Upper lobe of left lung (tissue), 6 donors: ENCODE data around the gene HJV. TPM values are rescaled to one million over a fixed set of nuclear protein-coding genes. Genes with fewer than 3 reads are reported as not detected.
"Not testable (repeated sequence)": the region's sequence is repeated elsewhere in the genome, so short reads cannot be mapped to it uniquely, and the experiment has no call there.

Experiments used
- ATAC-seq, 2 donors: fragments of 200-7000 bp; cut with Tn5 transposase; one replicate each; pipeline ENCODE4 v1.9.1; 2022; ENCODE audit warnings: mild to moderate bottlenecking in 2 of 2, moderate library complexity in 2 of 2; ENCODE audit not compliant: low FRiP score in 2 of 2
- DNase-seq, 2 donors: peaks; one replicate each; pipeline ENCODE4 v3.0.0-alpha.2; 2019 to 2020
- H3K27ac ChIP-seq, 4 donors: fragments of 200-600 bp; sonication (generic); one replicate each; pipeline ENCODE4 v1.5.1; 2016 to 2019
- H3K27me3 ChIP-seq, 4 donors: fragments of 200-600 bp; sonication (generic); one replicate each; pipeline ENCODE4 v1.5.1; 2017 to 2019
- H3K36me3 ChIP-seq, 4 donors: fragments of 200-600 bp; sonication (generic); one replicate each; pipeline ENCODE4 v1.5.1; 2016 to 2019
- H3K4me1 ChIP-seq, 4 donors: fragments of 200-600 bp; sonication (generic); one replicate each; pipeline ENCODE4 v1.5.1; 2018 to 2019
- H3K4me3 ChIP-seq, 4 donors: fragments of 200-600 bp; sonication (generic); one replicate each; pipeline ENCODE4 v1.5.1; 2017 to 2019; ENCODE audit warnings: mild to moderate bottlenecking in 2 of 4, moderate library complexity in 1 of 4
- H3K9me3 ChIP-seq, 4 donors: fragments of 200-600 bp; sonication (generic); one replicate each; pipeline ENCODE4 v1.5.1; 2018 to 2019
- CTCF ChIP-seq, 6 experiments: fragments of 450-650 bp in 4 of 6; fragments of 200-600 bp in 2 of 6; sonication (generic) in 2 of 6; IDR thresholded peaks; one replicate each; pipeline ENCODE4 v1.5.1; 2016 to 2019; ENCODE audit warnings: antibody characterized with exemption in 6 of 6
- EP300 ChIP-seq, 4 donors: sonication (generic); formaldehyde crosslinking; IDR thresholded peaks; one replicate each; pipeline ENCODE4 v1.5.1; 2017; ENCODE audit warnings: antibody characterized with exemption in 4 of 4, control low read depth in 2 of 4
- POLR2A ChIP-seq, 4 donors: fragments of 450-650 bp; IDR thresholded peaks; one replicate each; pipeline ENCODE4 v1.5.1; 2016 to 2017; ENCODE audit warnings: antibody characterized with exemption in 4 of 4, mild to moderate bottlenecking in 2 of 4
- POLR2AphosphoS5 ChIP-seq, 2 donors: sonication (generic); formaldehyde crosslinking; IDR thresholded peaks; one replicate each; pipeline ENCODE4 v1.5.1; 2017; ENCODE audit warnings: antibody characterized with exemption in 2 of 2
- WGBS, 2 donors: methylation state at CpG; one replicate each; pipeline ENCODE4 v1.1.5; 2017 to 2018; 5-methylcytosine and 5-hydroxymethylcytosine counted together
- total RNA-seq, 6 donors: library from RNA; depleted of rRNA in 4 of 6; stranded (reverse); fragments of >200 nt in 4 of 6; gene quantifications; one replicate each; pipeline versions ENCODE4 v1.1.0 to v1.2.1, GENCODE V29; 2016 to 2021
- donor health status: DM: no; HTN: no; CAD: no; lungs with moderate emphysema.
- donor health status: DM: no; HTN: yes; CAD: no; lungs with severe emphysema.

The HJV gene, protein sequence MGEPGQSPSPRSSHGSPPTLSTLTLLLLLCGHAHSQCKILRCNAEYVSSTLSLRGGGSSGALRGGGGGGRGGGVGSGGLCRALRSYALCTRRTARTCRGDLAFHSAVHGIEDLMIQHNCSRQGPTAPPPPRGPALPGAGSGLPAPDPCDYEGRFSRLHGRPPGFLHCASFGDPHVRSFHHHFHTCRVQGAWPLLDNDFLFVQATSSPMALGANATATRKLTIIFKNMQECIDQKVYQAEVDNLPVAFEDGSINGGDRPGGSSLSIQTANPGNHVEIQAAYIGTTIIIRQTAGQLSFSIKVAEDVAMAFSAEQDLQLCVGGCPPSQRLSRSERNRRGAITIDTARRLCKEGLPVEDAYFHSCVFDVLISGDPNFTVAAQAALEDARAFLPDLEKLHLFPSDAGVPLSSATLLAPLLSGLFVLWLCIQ
- not detected for total RNA-seq

GRCh38 chr1:146021622-146022402, at the start of gene HJV:
HJV (minus strand) TSS chr1:146021735; CDS start chr1:146020231, 1,504 bp downstream.
- H3K27ac ChIP-seq = no peak within 1 kb of the TSS
- TF ChIP-seq POLR2A (IDR thresholded peaks at IDR 0.05) = no peak
- no peak for TF ChIP-seq CTCF (IDR thresholded peaks at IDR 0.05)
- no peak for TF ChIP-seq EP300 (IDR thresholded peaks at IDR 0.05)
- TF ChIP-seq POLR2AphosphoS5 (IDR thresholded peaks at IDR 0.05) = no peak
- ATAC-seq (no peak), DNase-seq (no peak)
- 68 to 72% methylated on average over 5 of the region's 5 CpGs for WGBS, 2 donors
- no peaks in the 10 kb centered on the region for H3K9me3 ChIP-seq
- H3K27me3 ChIP-seq = peaks cover 0 to 7% (median 3%) of the 10 kb centered on the region in 4 donors
- no peak within 1 kb of the TSS for H3K4me3 ChIP-seq
- H3K4me1 ChIP-seq = peaks cover 5 to 14% (median 11%) of the 10 kb centered on the region in 4 donors
- H3K36me3 ChIP-seq = no peaks in the 10 kb centered on the region

DNA sequence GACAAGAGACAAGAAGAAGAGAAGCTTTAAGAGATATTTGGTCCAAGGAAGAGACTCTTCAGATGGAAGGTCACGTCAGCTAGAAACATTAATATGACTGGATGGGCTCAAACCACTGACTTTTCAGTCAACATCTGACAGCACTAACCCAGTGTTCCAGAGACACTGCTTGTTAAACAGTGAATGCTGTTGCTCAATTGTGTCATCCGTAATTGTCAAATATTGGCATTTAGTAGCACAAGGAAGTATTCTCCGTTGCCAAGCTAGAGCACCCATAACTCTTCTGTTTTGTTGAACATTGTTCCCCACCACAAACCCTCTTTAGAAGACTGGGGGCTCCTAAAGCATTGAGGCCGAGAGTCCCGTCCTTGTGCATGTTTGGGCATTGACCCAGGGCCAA, 37.6 kb upstream of the HJV start:
- H3K36me3 ChIP-seq, H3K27ac ChIP-seq, H3K4me3 ChIP-seq, H3K4me1 ChIP-seq, DNase-seq, H3K27me3 ChIP-seq, H3K9me3 ChIP-seq, ATAC-seq: not testable (repeated sequence)
- 76 to 85% methylated on average over 4 to 5 of the region's 5 CpGs for WGBS, 2 donors

DNA sequence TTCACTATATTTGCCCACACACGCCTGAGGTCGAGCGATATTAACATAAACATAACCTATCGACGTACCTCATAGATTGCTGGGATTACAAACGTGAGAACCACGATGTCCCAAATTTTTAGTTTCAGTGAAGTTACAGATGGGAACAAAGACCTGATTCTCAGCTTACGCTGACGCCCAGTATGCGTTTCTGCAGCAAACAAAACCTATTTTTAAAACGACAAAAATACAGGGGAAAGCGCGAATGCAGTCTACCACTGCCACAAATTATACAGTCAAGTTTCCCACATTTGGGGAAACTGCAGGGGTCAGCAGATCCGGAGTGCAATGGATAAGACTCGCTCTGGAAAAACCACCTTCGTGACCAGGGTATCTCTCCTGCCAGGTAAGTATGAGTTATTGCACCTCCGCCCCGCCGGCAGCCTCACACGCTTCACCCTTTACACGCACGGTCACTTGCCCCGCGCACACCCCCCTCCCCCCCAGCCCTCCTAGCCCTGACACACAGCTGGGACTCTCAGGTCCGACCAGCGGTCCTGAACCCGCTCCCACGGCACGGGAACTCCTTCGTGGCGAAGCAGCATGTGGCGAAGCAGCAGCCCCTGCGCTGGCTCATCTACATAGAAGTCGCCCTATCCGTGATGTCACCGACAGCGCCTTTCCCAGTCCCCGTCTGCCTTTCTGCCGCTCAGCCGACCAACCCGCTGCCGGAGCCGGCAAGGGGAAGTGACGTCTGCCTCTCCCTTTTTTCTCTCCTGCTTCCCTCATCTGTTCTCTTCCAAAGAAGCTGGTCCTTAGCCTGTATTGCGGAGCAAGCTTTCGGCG, 30.5 kb upstream of the HJV start:
- not testable (repeated sequence) for H3K9me3 ChIP-seq, H3K27me3 ChIP-seq, H3K36me3 ChIP-seq
- Histone ChIP-seq H3K4me1 (peaks cover 0 to 16% (median 0%) of the 10 kb centered on the region in 4 donors), H3K27ac (peak overlapping the region; percentile 78 to 88 (median 85)), H3K4me3 (peak overlapping the region in 3 of 4 donors; percentile 28 to 50 (median 45))
- ATAC-seq = peak; percentile 94 to 95
- peak; percentile 90 for DNase-seq
- WGBS, 2 donors = 2 to 8% methylated on average over 27 to 40 of the region's 47 CpGs
- TF ChIP-seq POLR2AphosphoS5 (IDR thresholded peaks at IDR 0.05) (peak; percentile 90 to 94), POLR2A (IDR thresholded peaks at IDR 0.05) (peak; percentile 43 to 94 (median 80))

DNA sequence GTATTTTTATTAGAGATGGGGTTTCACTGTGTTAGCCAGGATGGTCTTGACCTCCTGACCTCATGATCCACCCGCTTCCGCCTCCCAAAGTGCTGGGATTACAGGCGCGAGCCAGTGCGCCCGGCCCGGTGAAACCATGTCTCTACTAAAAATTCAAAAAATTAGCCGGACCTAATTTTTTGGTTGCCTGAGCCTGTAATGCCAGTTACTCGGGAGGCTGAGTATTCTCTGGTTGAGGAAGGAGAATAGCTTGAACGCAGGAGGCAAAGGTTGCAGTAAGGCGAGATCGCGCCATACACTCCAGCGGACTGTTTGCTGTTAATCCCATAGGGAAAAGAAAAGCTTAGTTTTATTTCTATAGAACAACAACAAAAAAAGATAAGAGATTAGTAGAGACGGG, 29.9 kb upstream of the HJV start:
- ATAC-seq (peak in 1 of 2 donors; percentile 49), DNase-seq (peak in 1 of 2 donors; percentile 34)
- 64 to 68% methylated on average over 15 of the region's 15 CpGs for whole genome bisulfite sequencing, 2 donors
- no peaks in the 10 kb centered on the region for H3K36me3 ChIP-seq
- H3K4me3 ChIP-seq = peak overlapping the region in 3 of 4 donors; percentile 28 to 50 (median 45)
- no peaks in the 10 kb centered on the region for H3K9me3 ChIP-seq
- H3K4me1 ChIP-seq = peaks cover 0 to 16% (median 0%) of the 10 kb centered on the region in 4 donors
- no peaks in the 10 kb centered on the region for H3K27me3 ChIP-seq
- peak overlapping the region; percentile 78 to 88 (median 85) for H3K27ac ChIP-seq
- TF ChIP-seq POLR2A (IDR thresholded peaks at IDR 0.05) = no peak
- TF ChIP-seq EP300 (IDR thresholded peaks at IDR 0.05) = no peak

DNA sequence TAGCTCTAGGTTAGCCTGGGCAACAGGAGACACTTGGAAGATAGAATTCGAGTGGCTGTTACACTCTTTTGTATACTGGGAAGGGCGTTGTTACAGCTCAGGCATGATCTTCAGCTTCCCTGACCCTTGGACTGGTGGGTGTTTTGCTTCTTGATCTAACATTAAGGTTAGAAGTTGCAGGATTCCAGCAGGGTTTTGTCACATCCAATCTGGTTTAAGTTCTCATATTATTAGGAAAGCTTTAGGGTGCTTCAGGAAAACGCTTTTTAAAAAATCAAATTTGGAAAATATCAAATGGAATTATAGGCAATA, 29.1 kb upstream of the HJV start:
- DNase-seq, ATAC-seq, H3K4me3 ChIP-seq, H3K36me3 ChIP-seq, H3K9me3 ChIP-seq, H3K27ac ChIP-seq, H3K27me3 ChIP-seq: not testable (repeated sequence)
- peaks cover 0 to 16% (median 0%) of the 10 kb centered on the region in 4 donors for H3K4me1 ChIP-seq
- 74 to 81% methylated on average over 3 of the region's 3 CpGs for WGBS, 2 donors

- not testable (repeated sequence) for ATAC-seq, H3K4me3 ChIP-seq, H3K27me3 ChIP-seq, H3K9me3 ChIP-seq, H3K36me3 ChIP-seq, H3K27ac ChIP-seq
- WGBS, 2 donors = 64 to 75% methylated on average over 11 to 12 of the region's 12 CpGs
- DNase-seq = peak in 1 of 2 donors; percentile 33
- H3K4me1 ChIP-seq = peaks cover 0 to 16% (median 0%) of the 10 kb centered on the region in 4 donors
Observed at GRCh38 chr1:146049866-146050651, 28.5 kb upstream of the HJV start.
